GM15510 (cell line): Measurements from ENCODE around the gene STAT1.

Experiments
- POLR2A ChIP-seq: IDR thresholded peaks from 3 replicates; pipeline ENCODE4 v1.6.1; 2011; ENCODE audit warnings: borderline replicate concordance; ENCODE audit not compliant: insufficient read length; ENCODE audit errors: extremely low read depth

STAT1 gene

GRCh38 chr2:190970873-190971506 is 43.0 kb downstream of the STAT1 start:
- no peak for TF ChIP-seq POLR2A

GRCh38 chr2:190970160-190970559 is 43.8 kb downstream of the STAT1 start:
- TF ChIP-seq POLR2A = no peak

GRCh38 chr2:190968522-190968921 is 45.4 kb downstream of the STAT1 start:
- no peak for TF ChIP-seq POLR2A

- TF ChIP-seq POLR2A = no peak
Measured at GRCh38 chr2:190965580-190966222, 48.3 kb downstream of the STAT1 start.

GRCh38 chr2:190964170-190964795 is 49.7 kb downstream of the STAT1 start:
- peak; percentile 30 for TF ChIP-seq POLR2A

GRCh38 chr2:190963088-190963487 is 50.9 kb downstream of the STAT1 start:
- TF ChIP-seq POLR2A = no peak

GRCh38 chr2:190961918-190962487 is 52.0 kb downstream of the STAT1 start:
- no peak for TF ChIP-seq POLR2A

GRCh38 chr2:190959911-190960788 is 53.8 kb downstream of the STAT1 start:
- peak; percentile 30 for TF ChIP-seq POLR2A

GRCh38 chr2:190953257-190953656 is 60.7 kb downstream of the STAT1 start:
- TF ChIP-seq POLR2A = no peak

- no peak for TF ChIP-seq POLR2A
Measured at GRCh38 chr2:190950566-190950991, 63.4 kb downstream of the STAT1 start.

- TF ChIP-seq POLR2A = no peak
Measured at GRCh38 chr2:190948671-190949070, 65.3 kb downstream of the STAT1 start.

GRCh38 chr2:190947711-190948251 is 66.2 kb downstream of the STAT1 start:
- no peak for TF ChIP-seq POLR2A

- no peak for TF ChIP-seq POLR2A
Measured at GRCh38 chr2:190947141-190947540, 66.8 kb downstream of the STAT1 start.

GRCh38 chr2:190943706-190944105 is 70.3 kb downstream of the STAT1 start:
- TF ChIP-seq POLR2A = no peak

- TF ChIP-seq POLR2A = no peak
Measured at GRCh38 chr2:190942697-190943096, 71.3 kb downstream of the STAT1 start.

GRCh38 chr2:190941571-190941970 is 72.4 kb downstream of the STAT1 start:
- no peak for TF ChIP-seq POLR2A
